ENCODE data around the gene CDK17.

- no peak for TF ChIP-seq CTCF (IDR thresholded peaks at IDR 0.05)
- no peak for TF ChIP-seq POLR2A (IDR thresholded peaks at IDR 0.05)
Measured at GRCh38 chr12:96313606-96314005, 86.6 kb downstream of the CDK17 start.

All from thyroid gland (tissue), 4 donors.